ENCODE measurements around the gene ACHE.

DNA sequence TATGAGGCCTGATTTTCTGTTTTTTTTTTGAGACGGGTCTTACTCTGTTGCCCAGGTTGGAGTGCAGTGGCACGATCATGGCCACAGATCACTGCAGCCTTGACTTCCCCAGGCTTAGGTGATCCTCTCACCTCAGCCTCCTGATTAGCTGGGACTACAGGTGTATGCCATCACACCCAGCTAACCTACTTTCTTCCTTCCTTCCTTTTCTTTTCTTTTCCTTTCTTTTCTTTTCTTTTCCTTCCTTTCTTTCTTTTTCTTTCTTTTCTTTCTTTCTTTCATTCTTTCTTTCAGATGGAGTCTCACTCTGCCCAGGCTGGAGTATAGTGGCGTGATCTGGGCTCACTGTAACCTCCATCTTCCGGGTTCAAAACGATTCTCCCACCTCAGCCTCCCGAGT is 17.0 kb downstream of the ACHE start:
- TF ChIP-seq CTCF (IDR thresholded peaks at IDR 0.05) (no peak), POLR2A (IDR thresholded peaks at IDR 0.05) (no peak)
